Esophagus muscularis mucosa (tissue), 4 donors: Measurements from ENCODE around the gene NDST4. TPM values are rescaled to one million over a fixed set of nuclear protein-coding genes. Genes with fewer than 3 reads are reported as not detected.

ENCODE experiments used
- DNase-seq: peaks from one replicate; pipeline ENCODE4 v3.0.0-alpha.2; 2017; ENCODE audit errors: extremely low spot score
- H3K27ac ChIP-seq, 4 donors: fragments of 200-600 bp; sonication (generic); replicated peaks in 1 of 4; 1 replicate in 3 of 4; 2 replicates in 1 of 4; pipeline ENCODE4 v1.5.1; 2016 to 2019; ENCODE audit warnings: mild to moderate bottlenecking in 1 of 4
- H3K27me3 ChIP-seq, 4 donors: fragments of 200-600 bp; sonication (generic); one replicate each; pipeline versions ENCODE4 v1.5.1 to v1.6.0; 2016 to 2019
- H3K36me3 ChIP-seq, 4 donors: fragments of 200-600 bp; sonication (generic); one replicate each; pipeline ENCODE4 v1.5.1; 2016 to 2019
- H3K4me1 ChIP-seq, 4 donors: fragments of 200-600 bp; sonication (generic); one replicate each; pipeline ENCODE4 v1.5.1; 2016 to 2019
- H3K4me3 ChIP-seq, 4 donors: fragments of 200-600 bp; sonication (generic); 1 replicate in 2 of 4; 2 replicates in 2 of 4; pipeline ENCODE4 v1.5.1; 2016 to 2019; ENCODE audit warnings: mild to moderate bottlenecking in 4 of 4, moderate library complexity in 1 of 4
- H3K9me3 ChIP-seq, 4 donors: fragments of 200-600 bp; sonication (generic); 1 replicate in 3 of 4; 2 replicates in 1 of 4; pipeline ENCODE4 v1.5.1; 2016 to 2019
- CTCF ChIP-seq, 3 experiments: fragments of 200-600 bp in 2 of 3; fragments of 450-650 bp in 1 of 3; sonication (generic) in 2 of 3; IDR thresholded peaks; one replicate each; pipeline ENCODE4 v1.5.1; 2017 to 2019; ENCODE audit warnings: antibody characterized with exemption in 3 of 3, mild to moderate bottlenecking in 2 of 3, moderate library complexity in 1 of 3
- EP300 ChIP-seq: sonication (generic); formaldehyde crosslinking; IDR thresholded peaks from one replicate; pipeline ENCODE4 v1.6.1; 2017; ENCODE audit warnings: antibody characterized with exemption
- POLR2A ChIP-seq: fragments of 450-650 bp; IDR thresholded peaks from one replicate; pipeline ENCODE4 v1.6.1; 2017; ENCODE audit warnings: antibody characterized with exemption, moderate library complexity, mild to moderate bottlenecking, low read depth
- POLR2AphosphoS5 ChIP-seq, 2 donors: sonication (generic); formaldehyde crosslinking; IDR thresholded peaks; one replicate each; pipeline ENCODE4 v1.6.1; 2017; ENCODE audit warnings: antibody characterized with exemption in 2 of 2
- WGBS: methylation state at CpG from one replicate; pipeline ENCODE4 v1.1.5; 2018; 5-methylcytosine and 5-hydroxymethylcytosine counted together
- intact Hi-C: fragments of 100-400 bp; cut with DNase I; formaldehyde crosslinking; loops from one replicate; pipeline ENCODE4 v1.15.1; 2023
- total RNA-seq, 4 donors: library from RNA; depleted of rRNA; stranded (reverse); fragments of >200 nt; gene quantifications; one replicate each; pipeline versions ENCODE4 v1.1.0 to v1.2.1, GENCODE V29; 2016

NDST4 gene
- total RNA-seq, 4 donors from 2014 or later: not detected

- WGBS: 84% methylated on average over 2 of the region's 2 CpGs
- no peaks in the 10 kb centered on the region for H3K4me1 ChIP-seq
- H3K27me3 ChIP-seq: no peaks in the 10 kb centered on the region
- TF ChIP-seq CTCF (IDR thresholded peaks at IDR 0.05) (no peak), EP300 (no peak), POLR2A (no peak), POLR2AphosphoS5 (IDR thresholded peaks at IDR 0.05) (no peak)
- no peaks in the 10 kb centered on the region for H3K9me3 ChIP-seq
- intact Hi-C loops: no loop called here
- no peak overlapping the region for H3K27ac ChIP-seq
- DNase-seq: no peak
- H3K36me3 ChIP-seq: no peaks in the 10 kb centered on the region
- H3K4me3 ChIP-seq: no peak overlapping the region
Measured at GRCh38 chr4:114886761-114887160, 226.7 kb downstream of the NDST4 start.

DNA sequence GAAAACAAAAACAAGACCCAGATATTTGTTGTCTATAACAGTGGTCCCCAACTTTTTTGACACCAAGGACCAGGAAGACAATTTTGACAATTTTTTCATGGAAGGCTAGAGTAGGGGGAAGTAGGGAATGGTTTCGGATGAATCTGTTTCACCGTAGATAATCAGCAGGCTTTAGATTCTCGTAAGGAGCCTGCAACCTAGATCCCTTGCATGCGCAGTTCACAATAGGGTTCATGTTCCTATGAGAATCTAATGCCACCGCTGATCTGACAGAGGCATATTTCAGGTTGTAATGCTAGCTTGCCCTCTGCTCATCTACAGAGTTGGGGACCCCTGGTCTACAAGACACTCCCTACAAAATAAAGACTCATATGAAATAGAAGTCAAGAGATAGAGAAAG is 229.8 kb downstream of the NDST4 start:
- Histone ChIP-seq H3K27ac (no peak overlapping the region), H3K36me3 (no peaks in the 10 kb centered on the region), H3K4me1 (no peaks in the 10 kb centered on the region), H3K4me3 (no peak overlapping the region), H3K9me3 (no peaks in the 10 kb centered on the region), H3K27me3 (no peaks in the 10 kb centered on the region)
- TF ChIP-seq POLR2A: no peak
- TF ChIP-seq CTCF (IDR thresholded peaks at IDR 0.05): no peak
- TF ChIP-seq POLR2AphosphoS5 (IDR thresholded peaks at IDR 0.05): no peak
- TF ChIP-seq EP300: no peak
- over 99% methylated on average over 5 of the region's 5 CpGs for WGBS
- intact Hi-C loops: no loop called here
- DNase-seq: no peak

DNA sequence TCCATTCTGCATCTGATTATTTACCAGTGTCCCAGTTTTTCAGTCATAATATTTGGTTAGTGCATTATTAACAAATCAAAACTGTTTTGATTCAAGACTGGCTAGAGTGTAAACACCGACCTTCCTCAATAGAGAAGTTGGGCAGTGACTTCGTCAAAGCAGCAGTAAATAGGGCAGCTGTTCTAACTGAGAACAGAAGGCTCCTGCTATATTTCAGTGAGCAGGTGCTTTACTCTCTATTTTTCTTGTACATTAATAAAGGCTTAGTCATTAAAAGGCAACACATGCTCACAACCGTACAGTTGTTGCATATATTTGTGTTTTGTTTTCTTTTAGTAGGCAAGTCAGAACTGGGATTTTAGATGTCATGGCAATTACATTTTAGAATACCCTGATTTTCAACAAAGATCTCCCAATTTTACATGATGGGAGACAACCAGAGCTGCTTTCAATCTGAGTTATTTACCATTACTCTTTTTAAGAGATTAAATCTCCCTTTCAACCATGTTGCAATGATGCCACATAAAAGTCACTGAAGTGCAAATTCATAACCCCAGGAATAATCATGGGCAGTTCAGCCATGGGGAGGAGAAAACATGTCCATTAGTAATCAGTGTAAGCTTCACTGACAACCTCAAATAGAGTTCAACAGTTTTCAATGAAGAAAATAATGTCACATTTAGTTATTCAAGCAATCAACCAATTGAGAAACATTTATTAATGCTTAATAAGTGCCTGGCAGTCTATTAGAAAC is 233.3 kb downstream of the NDST4 start:
- H3K27me3 ChIP-seq: no peaks in the 10 kb centered on the region
- H3K9me3 ChIP-seq: no peaks in the 10 kb centered on the region
- no peak for TF ChIP-seq CTCF (IDR thresholded peaks at IDR 0.05)
- TF ChIP-seq EP300: no peak
- no peak for TF ChIP-seq POLR2A
- no peak for TF ChIP-seq POLR2AphosphoS5 (IDR thresholded peaks at IDR 0.05)
- no peaks in the 10 kb centered on the region for H3K36me3 ChIP-seq
- H3K4me3 ChIP-seq: no peak overlapping the region
- WGBS: 68% methylated on average over 3 of the region's 3 CpGs
- no peak for DNase-seq
- intact Hi-C loops: no loop called here
- peaks cover 0 to 7% (median 6%) of the 10 kb centered on the region in 4 donors for H3K4me1 ChIP-seq
- no peak overlapping the region for H3K27ac ChIP-seq

DNA sequence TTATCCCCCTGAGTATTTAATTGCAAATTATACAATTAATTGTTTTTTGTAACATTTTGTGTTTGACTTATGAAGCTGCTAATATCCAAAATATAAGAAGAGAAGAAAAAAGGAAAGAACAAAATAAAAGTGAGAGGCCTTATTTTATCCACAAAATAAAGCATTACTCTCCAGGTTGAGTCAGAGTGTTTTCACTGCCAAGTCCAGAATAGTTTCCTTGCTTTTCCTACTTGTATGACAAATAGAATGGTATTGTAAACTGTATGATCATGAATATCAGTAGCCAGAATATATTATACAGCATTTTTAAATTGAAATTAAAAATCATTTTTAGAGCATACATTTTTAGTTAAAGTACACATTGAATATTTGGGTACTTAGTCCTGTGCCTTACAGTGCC is 237.8 kb downstream of the NDST4 start:
- no peak for TF ChIP-seq CTCF (IDR thresholded peaks at IDR 0.05)
- TF ChIP-seq POLR2AphosphoS5 (IDR thresholded peaks at IDR 0.05): no peak
- TF ChIP-seq POLR2A: no peak
- TF ChIP-seq EP300: no peak

GRCh38 chr4:114874321-114874720 is 239.1 kb downstream of the NDST4 start:
- peaks cover 0 to 7% (median 6%) of the 10 kb centered on the region in 4 donors for H3K4me1 ChIP-seq
- no peaks in the 10 kb centered on the region for H3K9me3 ChIP-seq
- no peak overlapping the region for H3K4me3 ChIP-seq
- WGBS: 89% methylated on average over 1 of the region's 1 CpG
- H3K27ac ChIP-seq: no peak overlapping the region
- intact Hi-C loops: no loop called here
- TF ChIP-seq CTCF (IDR thresholded peaks at IDR 0.05): no peak
- no peak for TF ChIP-seq POLR2A
- no peak for TF ChIP-seq POLR2AphosphoS5 (IDR thresholded peaks at IDR 0.05)
- no peak for TF ChIP-seq EP300
- DNase-seq: no peak
- H3K27me3 ChIP-seq: no peaks in the 10 kb centered on the region
- no peaks in the 10 kb centered on the region for H3K36me3 ChIP-seq

More for the DNA sequence above, 237.8 kb downstream of the NDST4 start:
- no peaks in the 10 kb centered on the region for H3K36me3 ChIP-seq
- H3K4me3 ChIP-seq: no peak overlapping the region
- H3K27ac ChIP-seq: no peak overlapping the region
- peaks cover 0 to 7% (median 6%) of the 10 kb centered on the region in 4 donors for H3K4me1 ChIP-seq
- intact Hi-C loops: no loop called here
- no peak for DNase-seq
- no peaks in the 10 kb centered on the region for H3K9me3 ChIP-seq
- H3K27me3 ChIP-seq: no peaks in the 10 kb centered on the region
